HS-27A (cell line): ENCODE results near the gene STRN4.
"Not testable (repeated sequence)": the region's sequence is repeated elsewhere in the genome, so short reads cannot be mapped to it uniquely, and the experiment has no call there.

Experiments used
- DNase-seq: peaks from one replicate; pipeline ENCODE4 v3.0.0-alpha.2; 2012; ENCODE audit warnings: low read depth, missing footprints

STRN4 gene

GRCh38 chr19:46773018-46773399 lies 26.8 kb upstream of the STRN4 start:
- no peak for DNase-seq

- DNase-seq, result no peak
These were observed 26.1 kb upstream of the STRN4 start for GRCh38 chr19:46772170-46773017.

GRCh38 chr19:46768746-46769145 lies 22.5 kb upstream of the STRN4 start:
- not testable (repeated sequence) for DNase-seq

DNA sequence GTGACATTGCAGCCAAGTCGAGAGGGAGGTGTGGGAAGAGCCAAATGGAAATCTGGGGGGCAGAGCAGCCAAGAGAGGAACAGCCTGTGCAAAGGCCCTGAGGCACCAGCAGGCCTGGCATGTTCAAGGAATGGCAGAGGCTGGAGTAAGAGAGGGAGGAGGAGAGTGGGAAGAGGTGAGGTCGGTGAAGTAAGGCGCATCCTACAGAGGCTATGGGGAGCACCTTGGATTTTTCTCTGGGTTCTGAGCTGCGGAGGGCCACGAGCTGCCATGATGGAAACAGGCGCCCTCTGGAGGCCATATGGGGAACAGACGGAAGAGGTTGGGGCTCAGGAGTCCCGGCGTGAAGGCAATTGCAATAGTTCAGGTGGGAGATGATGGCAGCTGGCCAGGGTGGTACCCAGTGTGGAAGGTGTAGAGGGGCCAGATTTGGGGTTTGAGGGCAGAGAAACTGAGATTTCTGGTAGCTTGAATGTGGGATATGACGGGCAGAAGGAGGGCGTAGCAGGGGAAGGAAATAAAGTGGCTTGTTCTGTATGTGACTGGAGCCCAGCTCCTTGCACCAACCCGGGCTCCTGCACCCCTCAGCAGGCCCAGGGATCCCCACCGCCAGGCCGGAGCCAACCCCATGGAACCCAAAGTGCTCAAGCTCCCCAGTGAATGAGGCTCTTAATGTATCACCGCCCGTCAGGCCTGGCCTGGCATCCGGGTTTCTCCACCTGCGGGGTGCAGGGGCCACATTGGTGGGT lies 20.5 kb upstream of the STRN4 start:
- no peak for DNase-seq

DNA sequence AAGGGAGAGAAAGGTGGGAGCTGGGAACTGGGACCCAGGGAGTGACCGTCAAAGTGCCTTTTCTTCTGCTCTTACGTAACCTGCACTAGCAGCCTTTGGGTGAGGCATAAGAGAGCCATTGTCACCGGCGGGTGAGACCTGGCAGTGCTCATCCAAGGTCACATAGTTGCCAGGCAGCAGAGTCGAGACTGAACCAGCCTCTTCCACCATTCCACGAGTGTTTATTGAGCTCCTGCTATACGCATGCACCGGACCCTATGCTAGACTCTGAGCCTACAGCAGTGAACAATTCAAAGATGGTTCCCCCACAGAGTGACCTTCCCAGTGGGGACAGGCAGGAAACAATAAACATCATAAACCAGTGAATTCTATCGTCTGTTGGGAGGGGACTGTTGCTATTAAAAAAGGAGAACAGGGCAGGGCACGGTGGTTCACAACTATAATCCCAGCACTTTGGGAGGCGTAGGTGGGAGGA lies 18.6 kb upstream of the STRN4 start:
- no peak for DNase-seq

DNA sequence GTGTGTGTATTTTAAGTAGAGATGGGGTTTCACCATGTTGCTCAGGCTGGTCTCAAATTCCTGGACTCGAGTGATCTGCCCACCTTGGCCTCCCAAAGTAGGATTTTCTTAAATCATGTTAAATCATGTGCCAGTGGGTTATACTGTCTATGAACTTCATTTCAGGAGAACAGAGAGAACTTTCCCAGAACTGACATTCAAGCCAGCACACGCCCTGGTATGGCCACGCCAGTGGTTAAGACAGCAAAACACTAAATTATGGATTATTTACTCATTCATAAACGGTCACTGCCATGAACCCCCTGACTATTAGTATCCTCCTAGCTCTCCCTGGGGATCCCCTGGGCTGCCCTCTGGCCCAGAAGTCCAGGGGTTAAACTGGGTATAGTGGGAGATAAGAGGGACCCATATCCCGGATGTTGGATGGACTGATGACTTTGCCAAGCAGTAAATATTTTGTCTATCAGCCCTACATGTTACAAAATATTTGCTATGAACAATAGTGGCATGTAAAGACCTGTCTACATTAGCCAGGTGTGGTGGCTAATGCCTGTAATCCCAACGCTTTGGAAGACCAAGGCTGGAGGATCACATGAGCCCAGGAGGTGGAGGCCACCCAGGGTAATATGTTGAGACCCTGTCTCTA lies 16.1 kb upstream of the STRN4 start:
- DNase-seq, result no peak

- no peak for DNase-seq
These were observed 15.2 kb upstream of the STRN4 start for GRCh38 chr19:46761418-46761831.

DNA sequence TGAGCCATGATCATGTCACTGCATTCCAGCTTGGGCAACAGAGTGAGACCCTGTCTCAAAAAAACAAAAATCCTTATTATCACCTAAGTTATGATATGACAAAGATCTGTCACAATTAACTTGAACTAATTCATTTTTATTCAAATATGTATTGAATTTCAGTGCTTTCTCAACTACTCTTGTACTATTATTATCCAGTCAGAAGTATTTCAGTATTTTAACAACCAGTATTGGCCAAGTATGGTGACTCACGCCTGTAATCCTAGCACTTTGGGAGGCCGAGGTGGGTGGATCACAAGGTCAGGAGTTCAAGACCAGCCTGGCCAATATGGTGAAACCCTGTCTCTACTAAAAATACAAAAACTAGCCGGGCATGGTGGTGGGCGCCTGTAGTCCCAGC lies 14.6 kb upstream of the STRN4 start:
- DNase-seq, result not testable (repeated sequence)

DNA sequence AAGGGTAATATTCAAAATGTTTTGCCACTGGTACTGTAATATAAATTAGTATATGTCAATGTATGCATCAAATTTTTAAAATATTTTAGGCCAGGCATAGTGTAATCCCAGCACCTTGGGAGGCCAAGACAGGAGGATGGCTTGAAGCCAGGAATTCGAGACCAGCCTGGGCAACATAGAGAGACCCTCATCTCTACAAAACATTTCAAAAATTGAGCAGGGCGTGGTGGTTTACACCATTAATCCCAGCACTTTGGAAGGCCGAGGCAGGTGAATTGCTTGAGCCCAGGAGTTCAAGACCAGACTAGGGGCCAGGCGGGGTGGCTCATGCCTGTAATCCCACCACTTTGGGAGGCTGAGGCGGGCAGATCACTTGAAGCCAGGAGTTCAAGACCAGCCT lies 14.1 kb upstream of the STRN4 start:
- no peak for DNase-seq

DNA sequence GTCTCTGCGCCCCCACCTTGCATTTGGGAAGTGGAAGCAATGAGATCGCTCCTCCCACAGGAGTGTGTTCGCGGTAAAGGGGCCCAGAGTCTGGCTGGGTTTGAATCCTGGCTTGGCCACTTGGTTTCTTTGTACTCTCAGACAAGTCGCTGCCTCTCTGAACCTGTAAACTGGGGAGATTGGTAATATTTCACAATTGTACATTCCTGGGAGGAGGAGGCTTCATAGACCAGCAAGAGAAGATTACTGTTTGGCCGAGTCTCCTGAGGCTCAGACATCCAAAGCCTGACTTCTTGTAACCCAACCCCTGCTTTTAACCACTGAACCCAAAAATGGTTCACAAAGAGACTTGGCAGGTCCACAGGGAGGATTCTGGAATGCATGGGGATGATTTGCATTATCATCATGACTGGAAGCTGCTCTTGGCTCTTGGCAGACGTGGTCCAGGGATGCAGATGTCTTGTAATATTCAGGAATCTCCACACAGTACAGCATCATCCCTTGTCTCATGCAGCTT lies 13.6 kb upstream of the STRN4 start:
- no peak for DNase-seq

GRCh38 chr19:46759206-46759605 lies 13.0 kb upstream of the STRN4 start:
- DNase-seq, result no peak

GRCh38 chr19:46756544-46756888 lies 10.3 kb upstream of the STRN4 start:
- DNase-seq, result no peak

DNA sequence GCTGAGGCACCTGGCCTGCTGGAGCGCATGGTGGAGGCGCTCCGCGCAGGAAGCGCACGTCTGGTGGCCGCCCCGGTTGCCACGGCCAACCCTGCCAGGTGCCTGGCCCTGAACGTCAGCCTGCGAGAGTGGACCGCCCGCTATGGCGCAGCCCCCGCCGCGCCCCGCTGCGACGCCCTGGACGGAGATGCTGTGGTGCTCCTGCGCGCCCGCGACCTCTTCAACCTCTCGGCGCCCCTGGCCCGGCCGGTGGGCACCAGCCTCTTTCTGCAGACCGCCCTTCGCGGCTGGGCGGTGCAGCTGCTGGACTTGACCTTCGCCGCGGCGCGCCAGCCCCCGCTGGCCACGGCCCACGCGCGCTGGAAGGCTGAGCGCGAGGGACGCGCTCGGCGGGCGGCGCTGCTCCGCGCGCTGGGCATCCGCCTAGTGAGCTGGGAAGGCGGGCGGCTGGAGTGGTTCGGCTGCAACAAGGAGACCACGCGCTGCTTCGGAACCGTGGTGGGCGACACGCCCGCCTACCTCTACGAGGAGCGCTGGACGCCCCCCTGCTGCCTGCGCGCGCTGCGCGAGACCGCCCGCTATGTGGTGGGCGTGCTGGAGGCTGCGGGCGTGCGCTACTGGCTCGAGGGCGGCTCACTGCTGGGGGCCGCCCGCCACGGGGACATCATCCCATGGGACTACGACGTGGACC lies 9.7 kb upstream of the STRN4 start:
- no peak for DNase-seq

DNA sequence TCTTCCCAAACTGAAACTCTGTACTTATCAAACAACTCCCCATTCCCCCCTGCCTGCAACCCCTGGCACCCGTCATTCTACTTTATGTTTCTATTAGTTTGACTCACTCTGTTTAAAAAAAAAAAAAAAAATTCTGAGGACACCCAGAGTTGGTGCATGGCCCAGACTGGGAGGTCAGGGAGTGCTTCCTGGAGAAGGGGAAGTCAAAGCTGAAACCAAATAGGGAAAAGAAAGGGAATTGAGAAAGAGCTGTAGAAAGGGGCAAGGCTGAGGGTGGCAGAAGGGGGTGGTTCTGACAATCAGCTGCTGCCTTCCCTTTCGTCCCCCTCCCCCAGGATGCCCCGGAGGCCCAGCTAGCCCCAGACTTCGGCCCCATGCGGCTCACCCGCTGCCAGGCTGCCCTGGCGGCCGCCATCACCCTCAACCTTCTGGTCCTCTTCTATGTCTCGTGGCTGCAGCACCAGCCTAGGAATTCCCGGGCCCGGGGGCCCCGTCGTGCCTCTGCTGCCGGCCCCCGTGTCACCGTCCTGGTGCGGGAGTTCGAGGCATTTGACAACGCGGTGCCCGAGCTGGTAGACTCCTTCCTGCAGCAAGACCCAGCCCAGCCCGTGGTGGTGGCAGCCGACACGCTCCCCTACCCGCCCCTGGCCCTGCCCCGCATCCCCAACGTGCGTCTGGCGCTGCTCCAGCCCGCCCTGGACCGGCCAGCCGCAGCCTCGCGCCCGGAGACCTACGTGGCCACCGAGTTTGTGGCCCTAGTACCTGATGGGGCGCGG lies 9.0 kb upstream of the STRN4 start:
- no peak for DNase-seq

GRCh38 chr19:46753420-46754155 lies 7.3 kb upstream of the STRN4 start:
- no peak for DNase-seq

- DNase-seq, result no peak
These were observed 2.3 kb upstream of the STRN4 start for GRCh38 chr19:46748325-46749109.

DNA sequence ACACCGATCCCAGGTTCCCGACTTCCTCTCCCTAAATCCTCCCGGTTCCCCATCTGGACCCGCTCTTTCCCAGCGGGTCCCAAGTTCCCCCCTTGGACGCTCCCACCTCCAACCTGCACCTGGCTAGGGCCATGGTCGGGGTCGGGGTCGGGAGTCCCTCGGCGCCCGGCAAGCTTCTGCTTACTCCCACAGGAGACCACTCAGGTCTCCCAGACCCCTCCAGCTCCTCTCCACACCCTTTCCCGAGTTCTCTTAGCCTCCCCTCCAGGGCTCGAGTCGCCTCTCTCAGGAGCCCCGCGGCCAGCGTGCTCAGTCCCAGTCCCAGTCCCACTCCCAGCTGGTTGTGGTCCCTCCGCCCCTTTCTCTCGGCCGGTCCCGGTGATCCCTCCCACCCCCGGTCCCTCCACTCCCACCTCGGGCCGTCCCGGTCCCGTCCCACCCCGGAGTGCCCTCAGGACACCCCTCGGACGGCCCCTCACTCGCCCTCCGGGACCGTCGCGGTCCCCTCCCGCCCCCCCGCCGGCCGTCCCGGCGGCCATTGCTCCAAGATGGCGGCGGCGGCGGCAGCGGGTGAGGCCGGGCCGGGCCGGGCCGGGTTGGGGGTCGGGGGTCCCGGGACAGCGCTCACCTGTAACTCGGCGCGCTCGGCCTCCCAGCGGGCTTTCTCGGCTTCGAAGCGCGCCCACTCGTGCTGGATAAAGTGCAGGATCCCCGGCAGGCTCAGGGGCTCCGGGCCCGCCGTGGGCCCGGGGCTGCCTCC lies 549 bp downstream of the STRN4 start, which contains the start of gene FKRP:
FKRP (plus strand) TSS at position 537 of the 760 bp plus-strand sequence. CDS start 9,394 bp downstream, outside the sequence.
- no peak for DNase-seq

GRCh38 chr19:46745030-46745429 lies 1.2 kb downstream of the STRN4 start:
- DNase-seq, result no peak
